HEK293 (cell line): ENCODE results near the gene LAD1.
A peak's percentile ranks its signal among the peaks of the same experiment; 100 is the strongest.

Experiments
- CTCF ChIA-PET: fragments of 350-600 bp; formaldehyde crosslinking; extraction: SDS; loops from one replicate; lab custom pipeline; 2021; ENCODE audit warnings: antibody characterized with exemption; lab: Yijun Ruan, JAX
- POLR2A ChIA-PET: fragments of 300-600 bp; formaldehyde crosslinking; extraction: SDS; loops from one replicate; lab custom pipeline; 2020; ENCODE audit warnings: antibody characterized with exemption, inconsistent platforms; lab: Yijun Ruan, JAX
- H3K27ac ChIP-seq: fragments of 200-500 bp; sonication (Bioruptor generic); 2 replicates; pipeline ENCODE4 v1.5.1; 2014; ENCODE audit warnings: low read depth, low read length, control low read depth, inconsistent platforms; ENCODE audit errors: extremely low read depth
- H3K36me3 ChIP-seq, 2 experiments: fragments of 200-500 bp in 1 of 2; sonication (Bioruptor generic) in 1 of 2; 1 replicate in 1 of 2; 2 replicates in 1 of 2; pipeline ENCODE4 v1.5.1; 2014 to 2017; ENCODE audit warnings: inconsistent platforms in 2 of 2, low read length in 2 of 2; ENCODE audit not compliant: control insufficient read depth in 2 of 2, insufficient read depth in 1 of 2
- H3K4me1 ChIP-seq: fragments of 200-500 bp; sonication (Bioruptor generic); 2 replicates; pipeline ENCODE4 v1.5.1; 2014; ENCODE audit warnings: mild to moderate bottlenecking, low read length, inconsistent platforms; ENCODE audit not compliant: control insufficient read depth, insufficient read depth
- H3K4me3 ChIP-seq: 2 replicates; pipeline ENCODE4 v1.5.1; 2011; ENCODE audit warnings: low read depth, mild to moderate bottlenecking, control low read depth, low read length, moderate library complexity
- H3K9me3 ChIP-seq: fragments of 200-500 bp; sonication (Bioruptor generic); 2 replicates; pipeline ENCODE4 v1.5.1; 2014; ENCODE audit warnings: low read depth, low read length, inconsistent platforms; ENCODE audit not compliant: control insufficient read depth, insufficient read depth
- EGR2 ChIP-seq: fragments of 450-650 bp; formaldehyde crosslinking; IDR thresholded peaks from 2 replicates; pipeline ENCODE4 v1.5.1; 2016; ENCODE audit warnings: low read depth, missing biosample characterization, missing genetic modification characterization
- FEZF1 ChIP-seq: fragments of 450-650 bp; formaldehyde crosslinking; IDR thresholded peaks from 2 replicates; pipeline ENCODE4 v1.5.1; 2016; ENCODE audit warnings: missing biosample characterization, missing genetic modification characterization
- KLF8 ChIP-seq: fragments of 450-650 bp; formaldehyde crosslinking; IDR thresholded peaks from 2 replicates; pipeline ENCODE4 v1.5.1; 2016; ENCODE audit warnings: missing biosample characterization, missing genetic modification characterization
- RBAK ChIP-seq: fragments of 450-650 bp; formaldehyde crosslinking; IDR thresholded peaks from 2 replicates; pipeline ENCODE4 v1.5.1; 2016; ENCODE audit warnings: missing biosample characterization, missing genetic modification characterization
- SALL2 ChIP-seq: fragments of 450-650 bp; formaldehyde crosslinking; IDR thresholded peaks from 2 replicates; pipeline ENCODE4 v1.5.0; 2017; ENCODE audit warnings: missing biosample characterization, mild to moderate bottlenecking, missing genetic modification characterization, borderline replicate concordance
- WT1 ChIP-seq: fragments of 450-650 bp; formaldehyde crosslinking; IDR thresholded peaks from 2 replicates; pipeline ENCODE4 v1.5.1; 2016; ENCODE audit warnings: missing biosample characterization, missing genetic modification characterization
- ZFHX2 ChIP-seq: fragments of 450-650 bp; formaldehyde crosslinking; conservative IDR thresholded peaks from 2 replicates; pipeline ENCODE4 v1.5.1; 2016; ENCODE audit warnings: missing biosample characterization, missing genetic modification characterization
- ZNF16 ChIP-seq: fragments of 450-650 bp; formaldehyde crosslinking; IDR thresholded peaks from 2 replicates; pipeline ENCODE4 v1.5.1; 2016; ENCODE audit warnings: low read depth, missing biosample characterization, missing genetic modification characterization
- ZNF19 ChIP-seq: fragments of 450-650 bp; formaldehyde crosslinking; IDR thresholded peaks from 2 replicates; pipeline ENCODE4; 2016; ENCODE audit warnings: missing biosample characterization, missing genetic modification characterization, low read depth
- ZNF239 ChIP-seq: fragments of 450-650 bp; formaldehyde crosslinking; IDR thresholded peaks from 2 replicates; pipeline ENCODE4 v1.5.1; 2016; ENCODE audit warnings: missing biosample characterization, missing genetic modification characterization
- ZNF37A ChIP-seq: fragments of 450-650 bp; IDR thresholded peaks from 2 replicates; pipeline ENCODE4 v1.5.1; 2018; ENCODE audit warnings: missing biosample characterization, missing genetic modification characterization
- ZNF501 ChIP-seq: fragments of 450-650 bp; formaldehyde crosslinking; IDR thresholded peaks from 2 replicates; pipeline ENCODE4 v1.5.1; 2016; ENCODE audit warnings: missing biosample characterization, missing genetic modification characterization
- ZNF561 ChIP-seq: fragments of 450-650 bp; IDR thresholded peaks from 2 replicates; pipeline ENCODE4 v1.5.1; 2018; ENCODE audit warnings: missing biosample characterization, missing genetic modification characterization, borderline replicate concordance
- ZNF692 ChIP-seq: fragments of 450-650 bp; formaldehyde crosslinking; IDR thresholded peaks from 2 replicates; pipeline ENCODE4 v1.5.1; 2016; ENCODE audit warnings: missing biosample characterization, missing genetic modification characterization
- ZNF707 ChIP-seq: fragments of 450-650 bp; formaldehyde crosslinking; IDR thresholded peaks from 2 replicates; pipeline ENCODE4 v1.5.1; 2016; ENCODE audit warnings: missing biosample characterization, missing genetic modification characterization
- ZNF785 ChIP-seq: fragments of 450-650 bp; formaldehyde crosslinking; IDR thresholded peaks from 2 replicates; pipeline ENCODE4 v1.5.1; 2016; ENCODE audit warnings: missing biosample characterization, missing genetic modification characterization
- TF ChIP-seq, protein P1 (sequence below): fragments of 450-650 bp; formaldehyde crosslinking; IDR thresholded peaks from 2 replicates; pipeline ENCODE4 v1.5.1; 2016; ENCODE audit warnings: missing biosample characterization, missing genetic modification characterization
- TF ChIP-seq, protein P2 (sequence below): fragments of 450-650 bp; formaldehyde crosslinking; IDR thresholded peaks from 2 replicates; pipeline ENCODE4 v1.5.1; 2016; ENCODE audit warnings: missing biosample characterization, missing genetic modification characterization
- TF ChIP-seq, protein P3 (sequence below): fragments of 450-650 bp; formaldehyde crosslinking; IDR thresholded peaks from 2 replicates; pipeline ENCODE4 v1.5.1; 2016; ENCODE audit warnings: missing biosample characterization, missing genetic modification characterization, low read depth

The LAD1 gene

GRCh38 chr1:201424146-201424545 is 25.0 kb upstream of the LAD1 start:
- TF ChIP-seq ZFHX2 (tag by site-specific recombination) (no peak), ZNF692 (tag by site-specific recombination) (peak; percentile 52)
- no peaks in the 10 kb centered on the region for H3K4me1 ChIP-seq
- ChIA-PET POLR2A (no interaction called here), CTCF (interaction anchor here (1.0 to 1.5 kb wide), 2 partner anchors 12 to 169 kb away, joined by 6 to 8 read pairs; no protein-coding TSS in a partner anchor)
- H3K27ac ChIP-seq: no peak overlapping the region
- no peaks in the 10 kb centered on the region for H3K9me3 ChIP-seq
- H3K36me3 ChIP-seq: no peaks in the 10 kb centered on the region
- H3K4me3 ChIP-seq: no peak overlapping the region

DNA sequence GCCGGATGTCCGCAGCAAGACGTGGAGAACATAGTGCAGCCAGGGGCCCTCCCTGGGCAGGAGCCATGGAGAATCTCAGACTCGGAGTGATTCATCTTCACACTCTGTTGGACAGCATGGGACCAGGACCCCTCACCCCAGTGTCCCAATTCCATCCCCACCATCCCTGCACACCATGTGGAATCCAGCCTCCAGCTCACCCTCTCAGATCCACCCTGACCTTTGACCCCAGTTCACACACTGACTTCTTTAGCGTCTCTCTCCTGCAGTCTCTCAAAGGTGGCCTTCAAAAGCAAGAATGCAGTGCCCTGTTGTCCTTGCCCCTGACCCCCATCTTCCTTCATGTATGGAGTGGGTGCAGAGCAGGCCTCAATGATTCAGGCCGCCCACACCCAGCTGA is 24.5 kb upstream of the LAD1 start:
- TF ChIP-seq ZFHX2 (tag by site-specific recombination) (peak; percentile 29; the same call in 1 of the 2 replicates), ZNF785 (no peak), ZNF37A (tag by site-specific recombination) (no peak), EGR2 (peak; percentile 68; the same call in 1 of the 2 replicates)
- Histone ChIP-seq H3K4me1 (no peaks in the 10 kb centered on the region), H3K9me3 (no peaks in the 10 kb centered on the region), H3K4me3 (no peak overlapping the region), H3K27ac (no peak overlapping the region), H3K36me3 (no peaks in the 10 kb centered on the region)
- CTCF ChIA-PET: interaction anchor here (1.5 kb wide), 1 partner anchor 12 kb away, joined by 8 read pairs; no protein-coding TSS in a partner anchor
- POLR2A ChIA-PET: no interaction called here

DNA sequence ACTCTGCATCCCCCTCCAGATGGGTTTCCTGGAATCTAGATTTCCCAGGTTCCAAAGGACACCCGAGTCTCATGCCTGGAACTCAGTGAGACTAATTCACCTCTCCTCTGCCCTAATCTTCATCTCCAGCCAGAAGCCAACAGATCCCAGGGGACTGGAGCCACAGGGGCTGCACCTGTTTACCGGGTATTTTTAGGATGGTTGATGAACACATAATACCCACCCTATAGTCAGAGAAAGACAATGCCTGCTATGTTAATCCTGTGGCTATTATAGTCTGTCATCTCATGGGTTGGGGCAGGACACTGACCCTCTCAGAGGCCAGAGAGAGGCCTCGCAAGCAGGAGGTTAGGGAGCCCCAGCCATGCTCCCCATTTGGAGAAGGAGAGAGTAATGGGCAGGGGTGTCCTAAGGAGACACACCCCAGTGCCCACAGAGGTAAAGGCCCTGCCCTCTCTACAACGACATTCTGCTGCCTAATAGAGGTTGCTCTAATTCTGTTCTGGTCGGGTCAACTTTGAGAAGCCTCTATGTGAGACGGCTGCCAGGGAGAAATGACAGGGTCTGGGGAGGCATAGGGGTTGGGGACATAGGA is 23.4 kb upstream of the LAD1 start:
- TF ChIP-seq ZNF501 (tag by site-specific recombination) (no peak), FEZF1 (tag by site-specific recombination) (no peak), ZNF707 (tag by site-specific recombination) (no peak), ZNF239 (tag by site-specific recombination) (no peak), RBAK (tag by site-specific recombination) (no peak)
- TF ChIP-seq, protein P1, sequence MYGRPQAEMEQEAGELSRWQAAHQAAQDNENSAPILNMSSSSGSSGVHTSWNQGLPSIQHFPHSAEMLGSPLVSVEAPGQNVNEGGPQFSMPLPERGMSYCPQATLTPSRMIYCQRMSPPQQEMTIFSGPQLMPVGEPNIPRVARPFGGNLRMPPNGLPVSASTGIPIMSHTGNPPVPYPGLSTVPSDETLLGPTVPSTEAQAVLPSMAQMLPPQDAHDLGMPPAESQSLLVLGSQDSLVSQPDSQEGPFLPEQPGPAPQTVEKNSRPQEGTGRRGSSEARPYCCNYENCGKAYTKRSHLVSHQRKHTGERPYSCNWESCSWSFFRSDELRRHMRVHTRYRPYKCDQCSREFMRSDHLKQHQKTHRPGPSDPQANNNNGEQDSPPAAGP (tag by site-specific recombination): no peak
- TF ChIP-seq, protein P2, sequence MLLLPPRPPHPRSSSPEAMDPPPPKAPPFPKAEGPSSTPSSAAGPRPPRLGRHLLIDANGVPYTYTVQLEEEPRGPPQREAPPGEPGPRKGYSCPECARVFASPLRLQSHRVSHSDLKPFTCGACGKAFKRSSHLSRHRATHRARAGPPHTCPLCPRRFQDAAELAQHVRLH (tag by site-specific recombination): no peak

GRCh38 chr1:201422026-201422425 is 22.9 kb upstream of the LAD1 start:
- Histone ChIP-seq H3K27ac (no peak overlapping the region), H3K4me3 (no peak overlapping the region), H3K9me3 (no peaks in the 10 kb centered on the region), H3K4me1 (no peaks in the 10 kb centered on the region), H3K36me3 (no peaks in the 10 kb centered on the region)
- ChIA-PET CTCF (interaction anchor here (0.6 to 1.8 kb wide), 5 partner anchors 14 to 266 kb away, joined by 3 to 11 read pairs (median 3); no protein-coding TSS in a partner anchor), POLR2A (no interaction called here)
- no peak for TF ChIP-seq KLF8 (tag by site-specific recombination)
- TF ChIP-seq ZNF561: no peak
- TF ChIP-seq, protein P1 (tag by site-specific recombination): no peak
- TF ChIP-seq SALL2 (tag by site-specific recombination): no peak
- TF ChIP-seq, protein P3, sequence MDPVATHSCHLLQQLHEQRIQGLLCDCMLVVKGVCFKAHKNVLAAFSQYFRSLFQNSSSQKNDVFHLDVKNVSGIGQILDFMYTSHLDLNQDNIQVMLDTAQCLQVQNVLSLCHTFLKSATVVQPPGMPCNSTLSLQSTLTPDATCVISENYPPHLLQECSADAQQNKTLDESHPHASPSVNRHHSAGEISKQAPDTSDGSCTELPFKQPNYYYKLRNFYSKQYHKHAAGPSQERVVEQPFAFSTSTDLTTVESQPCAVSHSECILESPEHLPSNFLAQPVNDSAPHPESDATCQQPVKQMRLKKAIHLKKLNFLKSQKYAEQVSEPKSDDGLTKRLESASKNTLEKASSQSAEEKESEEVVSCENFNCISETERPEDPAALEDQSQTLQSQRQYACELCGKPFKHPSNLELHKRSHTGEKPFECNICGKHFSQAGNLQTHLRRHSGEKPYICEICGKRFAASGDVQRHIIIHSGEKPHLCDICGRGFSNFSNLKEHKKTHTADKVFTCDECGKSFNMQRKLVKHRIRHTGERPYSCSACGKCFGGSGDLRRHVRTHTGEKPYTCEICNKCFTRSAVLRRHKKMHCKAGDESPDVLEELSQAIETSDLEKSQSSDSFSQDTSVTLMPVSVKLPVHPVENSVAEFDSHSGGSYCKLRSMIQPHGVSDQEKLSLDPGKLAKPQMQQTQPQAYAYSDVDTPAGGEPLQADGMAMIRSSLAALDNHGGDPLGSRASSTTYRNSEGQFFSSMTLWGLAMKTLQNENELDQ (tag by site-specific recombination): no peak
- TF ChIP-seq ZNF19 (tag by site-specific recombination): no peak
- no peak for TF ChIP-seq ZNF16
- TF ChIP-seq WT1 (tag by site-specific recombination): no peak

More for the DNA sequence above, 23.4 kb upstream of the LAD1 start:
- Histone ChIP-seq H3K36me3 (no peaks in the 10 kb centered on the region), H3K27ac (no peak overlapping the region), H3K4me3 (no peak overlapping the region), H3K9me3 (no peaks in the 10 kb centered on the region), H3K4me1 (no peaks in the 10 kb centered on the region)
- ChIA-PET POLR2A (no interaction called here), CTCF (interaction anchor here (1.2 to 1.8 kb wide), 3 partner anchors 13 to 15 kb away, joined by 5 to 11 read pairs (median 8); no protein-coding TSS in a partner anchor)
